H9 (cell line): ENCODE measurements around the gene ANKDD1B. TPM values are rescaled to one million over a fixed set of nuclear protein-coding genes. Genes with fewer than 3 reads are reported as not detected.
"Not testable (repeated sequence)": the region's sequence is repeated elsewhere in the genome, so short reads cannot be mapped to it uniquely, and the experiment has no call there.

Experiments used
- DNase-seq: peaks from one replicate; pipeline ENCODE4 v3.0.0-alpha.2; 2017
- H2AFZ ChIP-seq: one replicate; pipeline ENCODE4 v1.6.1; 2013; ENCODE audit warnings: mild to moderate bottlenecking, low read length, control low read depth, moderate library complexity
- H2AK5ac ChIP-seq: 2 replicates; pipeline ENCODE4 v1.6.1; 2013; ENCODE audit warnings: low read length, control low read depth, mixed read lengths; ENCODE audit not compliant: insufficient read length
- H2BK120ac ChIP-seq: one replicate; pipeline ENCODE4 v1.6.1; 2013; ENCODE audit warnings: low read depth, mild to moderate bottlenecking, low read length, control low read depth, inconsistent platforms; ENCODE audit not compliant: poor library complexity, severe bottlenecking
- H2BK12ac ChIP-seq: 2 replicates; pipeline ENCODE4 v1.6.1; 2013; ENCODE audit warnings: low read length, control low read depth, mixed read lengths, low read depth; ENCODE audit not compliant: insufficient read length
- H2BK15ac ChIP-seq: 2 replicates; pipeline ENCODE4 v1.6.1; 2013; ENCODE audit warnings: low read depth, low read length, control low read depth
- H2BK20ac ChIP-seq: one replicate; pipeline ENCODE4 v1.6.1; 2013; ENCODE audit warnings: low read depth, mild to moderate bottlenecking, low read length, control low read depth, inconsistent platforms; ENCODE audit not compliant: poor library complexity, severe bottlenecking
- H2BK5ac ChIP-seq: 2 replicates; pipeline ENCODE4 v1.6.1; 2013; ENCODE audit warnings: low read length, control low read depth, mixed read lengths; ENCODE audit not compliant: insufficient read length
- H3K14ac ChIP-seq: 2 replicates; pipeline ENCODE4 v1.6.1; 2013; ENCODE audit warnings: low read length, control low read depth; ENCODE audit not compliant: insufficient read depth
- H3K18ac ChIP-seq: 2 replicates; pipeline ENCODE4 v1.6.1; 2013; ENCODE audit warnings: low read depth, mild to moderate bottlenecking, mixed read lengths, low read length, control low read depth; ENCODE audit not compliant: insufficient read length
- H3K23ac ChIP-seq: 2 replicates; pipeline ENCODE4 v1.6.1; 2013; ENCODE audit warnings: low read length, control low read depth, mixed read lengths, low read depth; ENCODE audit not compliant: insufficient read length
- H3K23me2 ChIP-seq: 2 replicates; pipeline ENCODE4 v1.6.1; 2013; ENCODE audit warnings: low read depth, mild to moderate bottlenecking, mixed read lengths, low read length, control low read depth; ENCODE audit not compliant: insufficient read length, poor library complexity, severe bottlenecking
- H3K27ac ChIP-seq: 2 replicates; pipeline ENCODE4 v1.5.1; 2013; ENCODE audit warnings: low read length, control low read depth, mixed read lengths, low read depth; ENCODE audit not compliant: insufficient read length
- H3K27me3 ChIP-seq: 2 replicates; pipeline ENCODE4 v1.6.1; 2013; ENCODE audit warnings: low read length, control low read depth, inconsistent platforms; ENCODE audit not compliant: insufficient read depth
- H3K4ac ChIP-seq: 2 replicates; pipeline ENCODE4 v1.6.1; 2013; ENCODE audit warnings: low read depth, mild to moderate bottlenecking, control low read depth, inconsistent platforms, low read length, moderate library complexity
- H3K4me1 ChIP-seq: 2 replicates; pipeline ENCODE4 v1.6.1; 2013; ENCODE audit warnings: low read length, control low read depth, inconsistent platforms; ENCODE audit not compliant: insufficient read depth
- H3K4me2 ChIP-seq: 2 replicates; pipeline ENCODE4 v1.6.1; 2013; ENCODE audit warnings: low read length, control low read depth, mixed read lengths; ENCODE audit not compliant: insufficient read length, insufficient read depth
- H3K56ac ChIP-seq: 2 replicates; pipeline ENCODE4 v1.6.1; 2013; ENCODE audit warnings: low read depth, mild to moderate bottlenecking, mixed read lengths, low read length, control low read depth; ENCODE audit not compliant: insufficient read length
- H3K79me1 ChIP-seq: 2 replicates; pipeline ENCODE4 v1.6.1; 2013; ENCODE audit warnings: low read depth, mild to moderate bottlenecking, moderate library complexity, low read length, control low read depth, inconsistent platforms; ENCODE audit not compliant: insufficient read depth, poor library complexity, severe bottlenecking
- H3K79me2 ChIP-seq: 2 replicates; pipeline ENCODE4 v1.6.1; 2013; ENCODE audit warnings: low read length, control low read depth, inconsistent platforms; ENCODE audit not compliant: insufficient read depth
- H3K9ac ChIP-seq: 2 replicates; pipeline ENCODE4 v1.6.1; 2013; ENCODE audit warnings: low read length, control low read depth, mixed read lengths; ENCODE audit not compliant: insufficient read length; ENCODE audit errors: extremely low read depth
- H3K9me3 ChIP-seq: one replicate; pipeline ENCODE4 v1.6.1; 2013; ENCODE audit warnings: low read depth, low read length, inconsistent platforms; ENCODE audit not compliant: control insufficient read depth
- H3T11ph ChIP-seq: one replicate; pipeline ENCODE4 v1.6.1; 2013; ENCODE audit warnings: mild to moderate bottlenecking, low read length, control low read depth, inconsistent platforms
- H4K20me1 ChIP-seq: one replicate; pipeline ENCODE4 v1.6.1; 2013; ENCODE audit not compliant: control insufficient read depth, insufficient read length, insufficient read depth
- H4K5ac ChIP-seq: 2 replicates; pipeline ENCODE4 v1.6.1; 2013; ENCODE audit warnings: low read depth, mild to moderate bottlenecking, mixed read lengths, low read length, control low read depth; ENCODE audit not compliant: insufficient read length
- H4K8ac ChIP-seq: replicated peaks from 2 replicates; pipeline ENCODE4 v1.6.1; 2013; ENCODE audit warnings: low read length, control low read depth, mixed read lengths, low read depth; ENCODE audit not compliant: insufficient read length
- H4K91ac ChIP-seq: 2 replicates; pipeline ENCODE4 v1.6.1; 2013; ENCODE audit warnings: low read depth, mild to moderate bottlenecking, moderate library complexity, mixed read lengths, low read length, control low read depth; ENCODE audit not compliant: insufficient read length
- H3K27ac Mint-ChIP-seq, 3 experiments: 2 replicates in 2 of 3; 3 replicates in 1 of 3; pipeline ENCODE4 v1.8.0; 2020 to 2021; ENCODE audit warnings: mixed read lengths in 3 of 3, mild to moderate bottlenecking in 1 of 3, moderate library complexity in 1 of 3
- H3K27me3 Mint-ChIP-seq: 2 replicates; pipeline ENCODE4 v1.8.0; 2021; ENCODE audit warnings: low read depth, mild to moderate bottlenecking, moderate library complexity, mixed read lengths
- H3K36me3 Mint-ChIP-seq, 3 experiments: 2 replicates in 2 of 3; 3 replicates in 1 of 3; pipeline ENCODE4 v1.8.0; 2020 to 2021; ENCODE audit warnings: low read depth in 3 of 3, mixed read lengths in 3 of 3; ENCODE audit not compliant: insufficient read depth in 1 of 3
- H3K4me1 Mint-ChIP-seq, 2 experiments: 2 replicates each; pipeline ENCODE4 v1.8.0; 2020; ENCODE audit warnings: mixed read lengths in 2 of 2
- H3K4me3 Mint-ChIP-seq, 2 experiments: 2 replicates in 1 of 2; 3 replicates in 1 of 2; pipeline ENCODE4 v1.8.0; 2020 to 2021; ENCODE audit warnings: mild to moderate bottlenecking in 2 of 2, mixed read lengths in 2 of 2, moderate library complexity in 1 of 2
- H3K9me3 Mint-ChIP-seq, 2 experiments: 2 replicates in 1 of 2; 3 replicates in 1 of 2; pipeline ENCODE4 v1.8.0; 2020; ENCODE audit warnings: mild to moderate bottlenecking in 2 of 2, mixed read lengths in 2 of 2, moderate library complexity in 1 of 2
- CTCF ChIP-seq: fragments of 200-600 bp; sonication (generic); conservative IDR thresholded peaks from 3 replicates; pipeline ENCODE4 v1.8.0; 2021; ENCODE audit warnings: antibody characterized with exemption, mild to moderate bottlenecking
- WGBS: extraction: QIAGEN DNeasy Blood & Tissue Kit; methylation state at CpG from one replicate; pipeline ENCODE4 v1.1.7; 2013; ENCODE audit warnings: missing lambda C conversion rate, low lambda C conversion rate, mixed read lengths; ENCODE audit not compliant: insufficient read length; ENCODE audit errors: extremely low coverage; 5-methylcytosine and 5-hydroxymethylcytosine counted together
- total RNA-seq: library from RNA; stranded (reverse); gene quantifications from 2 replicates; pipeline ENCODE4 v1.2.1, GENCODE V29; 2021

ANKDD1B gene
- total RNA-seq, 1 experiment from 2014 or later = 0.33 TPM

- no peak overlapping the region for H3K27ac ChIP-seq
- no peak overlapping the region for H2BK20ac ChIP-seq
- no peak overlapping the region for H3K18ac ChIP-seq
- no peak overlapping the region for H2AK5ac ChIP-seq
- H3K14ac ChIP-seq = no peak overlapping the region
- H4K5ac ChIP-seq = no peak overlapping the region
- Mint-ChIP-seq H3K4me1 (peaks cover 0 to 6% of the 10 kb centered on the region in 2 experiments; a peak in 1 of 4 replicates), H3K4me3 (no peak overlapping the region), H3K9me3 (peaks cover 0 to 6% of the 10 kb centered on the region in 2 experiments; a peak in 1 of 5 replicates), H3K36me3 (peaks cover 6 to 26% (median 18%) of the 10 kb centered on the region in 3 experiments; a peak in 6 of 7 replicates), H3K27me3 (no peaks in the 10 kb centered on the region; the same call in 1 of the 2 replicates), H3K27ac (no peak overlapping the region)
- H3K79me1 ChIP-seq = no peaks in the 10 kb centered on the region
- no peak overlapping the region for H3K4ac ChIP-seq
- H3K23ac ChIP-seq = no peak overlapping the region
- H3K27me3 ChIP-seq = no peaks in the 10 kb centered on the region
- WGBS = no CpG with 5 or more reads among the region's 1 CpG
- H4K8ac ChIP-seq = no peak overlapping the region
- no peak overlapping the region for H3T11ph ChIP-seq
- no peak for DNase-seq
- H3K79me2 ChIP-seq = no peaks in the 10 kb centered on the region
- no peaks in the 10 kb centered on the region for H3K9me3 ChIP-seq
- H3K9ac ChIP-seq = no peak overlapping the region
- H2BK15ac ChIP-seq = no peak overlapping the region
- no peak overlapping the region for H2BK5ac ChIP-seq
- H3K23me2 ChIP-seq = no peaks in the 10 kb centered on the region
- H3K4me2 ChIP-seq = no peak overlapping the region
- H2BK12ac ChIP-seq = no peak overlapping the region
- H3K4me1 ChIP-seq = no peaks in the 10 kb centered on the region
- no peak overlapping the region for H4K91ac ChIP-seq
- H4K20me1 ChIP-seq = no peaks in the 10 kb centered on the region
- H2AFZ ChIP-seq = no peak overlapping the region
- no peak overlapping the region for H2BK120ac ChIP-seq
- H3K56ac ChIP-seq = no peak overlapping the region
- no peak for TF ChIP-seq CTCF
These were observed 83.5 kb downstream of the ANKDD1B start for GRCh38 chr5:75694781-75695180.

- not testable (repeated sequence) for H2BK12ac ChIP-seq, H2BK15ac ChIP-seq, DNase-seq, H3K27ac ChIP-seq, H2BK5ac ChIP-seq, H3K18ac ChIP-seq, H3K4me1 Mint-ChIP-seq, H3K27me3 ChIP-seq, H2BK20ac ChIP-seq, H3T11ph ChIP-seq, H2BK120ac ChIP-seq, H3K9ac ChIP-seq, H3K9me3 ChIP-seq, H3K23ac ChIP-seq, H4K8ac ChIP-seq, H4K20me1 ChIP-seq, H3K23me2 ChIP-seq, H2AK5ac ChIP-seq, H2AFZ ChIP-seq, H3K79me2 ChIP-seq, H4K91ac ChIP-seq, H3K4ac ChIP-seq, H4K5ac ChIP-seq, H3K79me1 ChIP-seq, H3K4me2 ChIP-seq, H3K27me3 Mint-ChIP-seq, H3K4me1 ChIP-seq, H3K56ac ChIP-seq, H3K14ac ChIP-seq, H3K9me3 Mint-ChIP-seq
- H3K4me3 Mint-ChIP-seq = peak overlapping the region; percentile 55 to 64
- H3K27ac Mint-ChIP-seq = peak overlapping the region in 2 of 3 experiments; percentile 57 to 94; a peak in 3 of 7 replicates
- H3K36me3 Mint-ChIP-seq = peaks cover 6 to 26% (median 15%) of the 10 kb centered on the region in 3 experiments; a peak in 6 of 7 replicates
- no CpG with 5 or more reads among the region's 22 CpGs for WGBS
These were observed 84.5 kb downstream of the ANKDD1B start for GRCh38 chr5:75695472-75696351.
